Testis (tissue), 2 donors: ENCODE data around the gene CHCHD10.

ENCODE experiments used
- POLR2A ChIP-seq: fragments of 450-650 bp; IDR thresholded peaks from one replicate; pipeline ENCODE4 v1.6.1; 2017; ENCODE audit warnings: antibody characterized with exemption, mild to moderate bottlenecking, moderate library complexity
- TF ChIP-seq, protein P1 (sequence below), 3 experiments: fragments of 450-650 bp in 2 of 3; fragments of 200-600 bp in 1 of 3; sonication (generic) in 1 of 3; IDR thresholded peaks; one replicate each; pipeline ENCODE4 v1.5.1; 2016 to 2019; ENCODE audit warnings: antibody characterized with exemption in 3 of 3, mild to moderate bottlenecking in 2 of 3, moderate library complexity in 1 of 3

DNA sequence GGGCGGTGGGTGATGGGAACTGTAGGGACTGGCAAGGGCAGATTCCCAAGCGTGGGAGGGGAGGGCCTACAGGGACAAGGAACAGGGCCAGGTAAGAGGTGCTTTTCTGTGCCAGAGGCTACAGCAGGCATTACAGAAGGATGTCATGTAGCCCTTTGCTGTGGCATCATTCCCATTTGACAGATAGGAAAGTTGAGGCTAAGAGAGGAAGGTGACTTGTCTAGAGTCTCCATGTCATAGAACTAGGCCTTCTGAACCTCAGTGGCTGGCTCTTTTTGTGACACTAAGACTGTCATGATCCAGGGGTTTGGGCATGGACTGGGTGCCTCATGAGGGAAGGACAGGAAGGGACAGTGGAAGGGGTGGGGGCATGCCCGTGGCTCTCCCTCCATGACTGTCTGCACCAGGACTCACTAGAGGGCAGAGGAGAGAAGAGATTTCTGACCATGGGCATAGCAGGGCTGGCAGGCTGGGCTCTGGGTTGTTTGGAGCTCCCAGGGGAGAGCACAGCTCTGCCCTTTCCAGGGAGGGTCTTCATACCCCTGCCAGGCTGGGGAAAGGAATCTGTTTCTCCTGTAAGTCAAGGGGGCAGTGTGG, 8.1 kb upstream of the CHCHD10 start:
- TF ChIP-seq, protein P1, sequence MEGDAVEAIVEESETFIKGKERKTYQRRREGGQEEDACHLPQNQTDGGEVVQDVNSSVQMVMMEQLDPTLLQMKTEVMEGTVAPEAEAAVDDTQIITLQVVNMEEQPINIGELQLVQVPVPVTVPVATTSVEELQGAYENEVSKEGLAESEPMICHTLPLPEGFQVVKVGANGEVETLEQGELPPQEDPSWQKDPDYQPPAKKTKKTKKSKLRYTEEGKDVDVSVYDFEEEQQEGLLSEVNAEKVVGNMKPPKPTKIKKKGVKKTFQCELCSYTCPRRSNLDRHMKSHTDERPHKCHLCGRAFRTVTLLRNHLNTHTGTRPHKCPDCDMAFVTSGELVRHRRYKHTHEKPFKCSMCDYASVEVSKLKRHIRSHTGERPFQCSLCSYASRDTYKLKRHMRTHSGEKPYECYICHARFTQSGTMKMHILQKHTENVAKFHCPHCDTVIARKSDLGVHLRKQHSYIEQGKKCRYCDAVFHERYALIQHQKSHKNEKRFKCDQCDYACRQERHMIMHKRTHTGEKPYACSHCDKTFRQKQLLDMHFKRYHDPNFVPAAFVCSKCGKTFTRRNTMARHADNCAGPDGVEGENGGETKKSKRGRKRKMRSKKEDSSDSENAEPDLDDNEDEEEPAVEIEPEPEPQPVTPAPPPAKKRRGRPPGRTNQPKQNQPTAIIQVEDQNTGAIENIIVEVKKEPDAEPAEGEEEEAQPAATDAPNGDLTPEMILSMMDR (IDR thresholded peaks at IDR 0.05): no peak
- no peak for TF ChIP-seq POLR2A
